Hepatocyte (in vitro differentiated cells): Measurements from ENCODE around the gene LRRC27.
"Not testable (repeated sequence)": the region's sequence is repeated elsewhere in the genome, so short reads cannot be mapped to it uniquely, and the experiment has no call there.

Source experiments
- CTCF ChIP-seq: fragments of 200-600 bp; sonication (generic); IDR thresholded peaks from 2 replicates; pipeline ENCODE4 v1.5.1; 2016; ENCODE audit warnings: antibody characterized with exemption, mild to moderate bottlenecking; ENCODE audit not compliant: poor library complexity
- EZH2 ChIP-seq: fragments of 200-600 bp; sonication (generic); IDR thresholded peaks from 2 replicates; pipeline ENCODE4 v1.6.1; 2016; ENCODE audit warnings: antibody characterized with exemption, mild to moderate bottlenecking, borderline replicate concordance

- not testable (repeated sequence) for TF ChIP-seq CTCF, EZH2
Observed at GRCh38 chr10:132314881-132315280, 17.1 kb upstream of the LRRC27 start.
